ENCODE data around the gene OAS2.
"Not testable (repeated sequence)": the region's sequence is repeated elsewhere in the genome, so short reads cannot be mapped to it uniquely, and the experiment has no call there.

OAS2 gene

DNA sequence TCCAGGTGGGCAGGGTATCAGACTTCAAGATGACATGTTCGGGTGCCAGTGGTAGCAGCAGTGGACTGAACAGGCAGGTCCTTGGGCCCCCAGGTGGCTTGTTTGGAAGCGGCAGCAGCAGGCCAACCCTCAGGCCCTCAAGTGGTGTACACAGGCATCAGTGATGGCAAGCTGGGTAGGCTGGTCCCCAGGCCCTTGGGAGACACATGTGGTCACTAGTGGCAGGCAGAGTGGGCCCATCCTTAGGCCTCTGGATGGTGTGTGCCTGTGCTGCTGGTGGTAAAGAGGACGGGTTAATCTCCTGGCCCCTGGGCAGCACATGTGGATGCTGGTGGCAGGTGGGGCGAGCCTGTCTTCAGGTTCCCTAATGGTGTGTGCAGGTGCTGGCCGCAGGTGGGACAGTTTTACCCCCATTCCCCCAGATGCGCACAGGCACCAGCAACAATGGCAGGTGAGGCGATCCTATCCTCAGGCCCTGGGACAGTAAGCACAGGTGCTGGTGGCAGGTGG, 8.0 kb downstream of the OAS2 start:
- H3K27me3 ChIP-seq (ENCODE audit: low read length): no peaks in the 10 kb centered on the region
- H2AFZ ChIP-seq (ENCODE audit: low read depth, low read length, severe bottlenecking): no peak overlapping the region
- TF ChIP-seq EZH2phosphoT487 (conservative IDR thresholded peaks at IDR 0.05; ENCODE audit: low read length): no peak
- TF ChIP-seq, protein P1, sequence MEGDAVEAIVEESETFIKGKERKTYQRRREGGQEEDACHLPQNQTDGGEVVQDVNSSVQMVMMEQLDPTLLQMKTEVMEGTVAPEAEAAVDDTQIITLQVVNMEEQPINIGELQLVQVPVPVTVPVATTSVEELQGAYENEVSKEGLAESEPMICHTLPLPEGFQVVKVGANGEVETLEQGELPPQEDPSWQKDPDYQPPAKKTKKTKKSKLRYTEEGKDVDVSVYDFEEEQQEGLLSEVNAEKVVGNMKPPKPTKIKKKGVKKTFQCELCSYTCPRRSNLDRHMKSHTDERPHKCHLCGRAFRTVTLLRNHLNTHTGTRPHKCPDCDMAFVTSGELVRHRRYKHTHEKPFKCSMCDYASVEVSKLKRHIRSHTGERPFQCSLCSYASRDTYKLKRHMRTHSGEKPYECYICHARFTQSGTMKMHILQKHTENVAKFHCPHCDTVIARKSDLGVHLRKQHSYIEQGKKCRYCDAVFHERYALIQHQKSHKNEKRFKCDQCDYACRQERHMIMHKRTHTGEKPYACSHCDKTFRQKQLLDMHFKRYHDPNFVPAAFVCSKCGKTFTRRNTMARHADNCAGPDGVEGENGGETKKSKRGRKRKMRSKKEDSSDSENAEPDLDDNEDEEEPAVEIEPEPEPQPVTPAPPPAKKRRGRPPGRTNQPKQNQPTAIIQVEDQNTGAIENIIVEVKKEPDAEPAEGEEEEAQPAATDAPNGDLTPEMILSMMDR (IDR thresholded peaks at IDR 0.05; ENCODE audit: insufficient read depth, low read length, poor library complexity, severe bottlenecking): no peak
- H3K4me3 ChIP-seq (ENCODE audit: insufficient read depth, low read length, poor library complexity, severe bottlenecking): no peak overlapping the region
- H3K9me3 ChIP-seq (ENCODE audit: insufficient read depth, low read length): peaks cover 11% of the 10 kb centered on the region
- no peaks in the 10 kb centered on the region for H3K79me2 ChIP-seq (ENCODE audit: insufficient read depth, low read length)
- no peaks in the 10 kb centered on the region for H3K9me2 ChIP-seq (replicated peaks; ENCODE audit: insufficient read depth, low read length)
- no peak overlapping the region for H3K9ac ChIP-seq (ENCODE audit: low read length)
- H3K36me3 ChIP-seq (ENCODE audit: low read length): peaks cover 6% of the 10 kb centered on the region; the same call in 1 of the 2 replicates
- no peak overlapping the region for H3K27ac ChIP-seq (ENCODE audit: low read depth, low read length)
- no peaks in the 10 kb centered on the region for H4K20me1 ChIP-seq (ENCODE audit: low read depth, low read length)
- no peak overlapping the region for H3K4me2 ChIP-seq (ENCODE audit: low read depth, low read length, poor library complexity, severe bottlenecking)
- H3F3A ChIP-seq (ENCODE audit: insufficient read depth): no peaks in the 10 kb centered on the region

DNA sequence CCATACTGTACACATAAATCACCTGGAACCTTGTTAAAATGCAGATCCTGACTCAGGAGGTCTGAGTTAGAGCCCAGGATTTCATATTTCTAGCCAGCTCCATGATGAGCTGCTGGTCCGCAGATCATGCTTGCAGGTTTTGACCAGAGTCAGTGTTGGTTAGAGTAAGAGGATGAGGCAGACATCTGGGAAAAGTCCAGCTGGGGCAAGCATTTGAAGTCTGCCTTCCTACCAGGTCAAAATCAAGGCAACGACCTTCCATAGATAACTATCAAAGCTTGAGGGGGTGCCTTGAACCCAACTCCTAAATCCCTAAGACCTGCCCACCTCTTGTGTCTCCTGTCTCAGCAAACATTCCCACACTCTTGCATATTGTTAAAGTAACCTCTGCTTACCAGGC, 9.2 kb downstream of the OAS2 start:
- TF ChIP-seq, protein P1 (IDR thresholded peaks at IDR 0.05; ENCODE audit: insufficient read depth, low read length, poor library complexity, severe bottlenecking): no peak
- TF ChIP-seq EZH2phosphoT487 (conservative IDR thresholded peaks at IDR 0.05; ENCODE audit: low read length): no peak
- Histone ChIP-seq H3F3A (ENCODE audit: insufficient read depth) (no peaks in the 10 kb centered on the region), H3K4me3 (ENCODE audit: insufficient read depth, low read length, poor library complexity, severe bottlenecking) (no peak overlapping the region), H3K27ac (ENCODE audit: low read depth, low read length) (no peak overlapping the region), H4K20me1 (ENCODE audit: low read depth, low read length) (no peaks in the 10 kb centered on the region), H2AFZ (ENCODE audit: low read depth, low read length, severe bottlenecking) (no peak overlapping the region), H3K36me3 (ENCODE audit: low read length) (peaks cover 6% of the 10 kb centered on the region; the same call in 1 of the 2 replicates), H3K79me2 (ENCODE audit: insufficient read depth, low read length) (no peaks in the 10 kb centered on the region), H3K4me2 (ENCODE audit: low read depth, low read length, poor library complexity, severe bottlenecking) (no peak overlapping the region), H3K27me3 (ENCODE audit: low read length) (no peaks in the 10 kb centered on the region), H3K9me3 (ENCODE audit: insufficient read depth, low read length) (peaks cover 11% of the 10 kb centered on the region), H3K9ac (ENCODE audit: low read length) (no peak overlapping the region), H3K9me2 (replicated peaks; ENCODE audit: insufficient read depth, low read length) (no peaks in the 10 kb centered on the region)

DNA sequence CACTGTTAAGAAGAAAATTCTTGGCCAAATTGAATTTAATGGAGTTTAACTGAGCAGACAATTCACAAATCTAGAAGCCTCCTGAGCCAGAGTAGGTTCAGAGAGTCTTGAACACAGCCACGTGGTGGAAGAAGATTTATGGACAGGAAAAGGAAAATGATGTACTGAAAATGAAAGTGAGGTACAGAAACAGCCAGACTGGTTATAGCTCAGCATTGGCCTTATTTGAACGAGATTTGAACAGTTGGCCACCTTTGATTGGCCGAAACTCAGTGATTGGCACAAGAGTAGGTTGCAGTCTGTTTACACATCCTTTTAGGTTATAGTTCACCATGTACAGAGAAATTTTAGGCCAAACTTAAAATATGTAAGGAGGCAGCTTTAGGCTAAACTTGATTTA, 9.9 kb downstream of the OAS2 start:
- no peak overlapping the region for H2AFZ ChIP-seq (ENCODE audit: low read depth, low read length, severe bottlenecking)
- TF ChIP-seq, protein P1 (IDR thresholded peaks at IDR 0.05; ENCODE audit: insufficient read depth, low read length, poor library complexity, severe bottlenecking): no peak
- no peak for TF ChIP-seq EZH2phosphoT487 (conservative IDR thresholded peaks at IDR 0.05; ENCODE audit: low read length)

DNA sequence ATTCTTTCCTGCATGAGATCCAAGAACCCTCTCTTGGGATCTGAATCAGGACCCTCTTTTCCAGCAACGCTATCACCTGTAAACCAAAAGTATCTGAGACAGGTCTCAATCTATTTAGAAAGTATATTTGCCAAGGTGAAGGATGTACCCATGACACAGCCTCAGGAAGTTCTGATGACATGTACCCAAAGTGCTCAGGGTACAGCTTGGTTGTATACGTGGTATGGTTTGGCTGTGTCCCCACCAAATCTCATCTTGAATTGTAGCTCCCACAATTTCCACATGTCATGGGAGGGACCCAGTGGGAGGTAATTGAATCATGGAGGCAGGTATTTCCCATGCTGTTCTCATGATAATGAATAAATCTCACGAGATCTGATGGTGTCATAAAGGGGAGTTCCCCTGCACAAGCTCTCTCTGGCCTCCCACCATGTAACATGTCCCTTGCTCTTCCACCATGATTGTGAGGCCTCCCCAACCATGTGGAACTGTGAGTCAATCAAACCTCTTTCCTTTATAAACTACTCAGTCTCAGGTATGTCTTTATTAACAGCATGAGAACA, 10.6 kb downstream of the OAS2 start:
- H3K9ac ChIP-seq (ENCODE audit: low read length); H3K27me3 ChIP-seq (ENCODE audit: low read length); H3K36me3 ChIP-seq (ENCODE audit: low read length); H3K27ac ChIP-seq (ENCODE audit: low read depth, low read length); H3K4me3 ChIP-seq (ENCODE audit: insufficient read depth, low read length, poor library complexity, severe bottlenecking); H3K9me2 ChIP-seq (replicated peaks; ENCODE audit: insufficient read depth, low read length); H4K20me1 ChIP-seq (ENCODE audit: low read depth, low read length); H2AFZ ChIP-seq (ENCODE audit: low read depth, low read length, severe bottlenecking); H3K4me2 ChIP-seq (ENCODE audit: low read depth, low read length, poor library complexity, severe bottlenecking); H3K79me2 ChIP-seq (ENCODE audit: insufficient read depth, low read length); H3F3A ChIP-seq (ENCODE audit: insufficient read depth): not testable (repeated sequence)
- peaks cover 11% of the 10 kb centered on the region for H3K9me3 ChIP-seq (ENCODE audit: insufficient read depth, low read length)

More for the DNA sequence above, 9.9 kb downstream of the OAS2 start:
- no peaks in the 10 kb centered on the region for H3K79me2 ChIP-seq (ENCODE audit: insufficient read depth, low read length)
- H3K9me3 ChIP-seq (ENCODE audit: insufficient read depth, low read length): peaks cover 11% of the 10 kb centered on the region
- peaks cover 6% of the 10 kb centered on the region; the same call in 1 of the 2 replicates for H3K36me3 ChIP-seq (ENCODE audit: low read length)
- no peak overlapping the region for H3K9ac ChIP-seq (ENCODE audit: low read length)
- no peaks in the 10 kb centered on the region for H4K20me1 ChIP-seq (ENCODE audit: low read depth, low read length)
- H3F3A ChIP-seq (ENCODE audit: insufficient read depth): no peaks in the 10 kb centered on the region
- no peaks in the 10 kb centered on the region for H3K27me3 ChIP-seq (ENCODE audit: low read length)
- no peak overlapping the region for H3K27ac ChIP-seq (ENCODE audit: low read depth, low read length)
- H3K9me2 ChIP-seq (replicated peaks; ENCODE audit: insufficient read depth, low read length): no peaks in the 10 kb centered on the region
- no peak overlapping the region for H3K4me3 ChIP-seq (ENCODE audit: insufficient read depth, low read length, poor library complexity, severe bottlenecking)
- no peak overlapping the region for H3K4me2 ChIP-seq (ENCODE audit: low read depth, low read length, poor library complexity, severe bottlenecking)

Measured in SU-DHL-6 (cell line).